ENCODE results near the gene WWOX.

- TF ChIP-seq CTCF (IDR thresholded peaks at IDR 0.05) (no peak), EZH2 (IDR thresholded peaks at IDR 0.05; ENCODE audit: borderline replicate concordance, insufficient read depth, low read depth, low read length, poor library complexity, severe bottlenecking) (no peak)
Observed at GRCh38 chr16:78659216-78659615, 559.8 kb downstream of the WWOX start.
